ENCODE data around the gene GXYLT2. TPM values are rescaled to one million over a fixed set of nuclear protein-coding genes. Genes with fewer than 3 reads are reported as not detected.

GXYLT2 gene
- total and polyA plus RNA-seq, 2 of the 13 experiments (the other 11 are each of a cell fraction or from before 2014, with no cell fraction given), result 4.3 to 6.9 TPM

DNA sequence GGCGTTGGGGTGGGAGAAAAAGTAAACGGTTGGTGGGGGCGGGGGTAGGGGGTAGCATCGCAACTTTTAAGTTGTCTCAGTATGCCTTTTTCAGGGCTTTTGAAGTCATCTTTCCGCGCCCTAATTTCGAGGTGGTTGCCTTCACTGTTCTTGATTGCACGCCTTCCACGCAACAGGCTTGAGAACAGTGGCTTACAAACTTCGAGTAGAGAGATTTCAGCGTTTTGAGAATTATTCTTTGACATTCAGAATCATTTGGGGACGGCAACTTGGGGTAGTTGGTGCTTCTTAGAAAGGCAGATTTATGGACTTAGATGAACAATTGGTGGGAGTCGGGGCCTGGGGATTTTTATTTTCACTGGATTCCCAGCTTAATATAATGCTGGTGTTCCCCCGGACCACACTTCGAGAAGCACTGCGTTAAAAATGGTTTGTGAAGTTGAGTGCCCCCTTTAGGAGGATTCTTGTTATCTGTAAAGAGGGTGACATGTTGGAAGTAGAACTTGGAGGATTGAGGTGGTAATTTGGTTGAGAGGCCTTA, 109.6 kb downstream of the GXYLT2 start:
- peaks cover 54% of the 10 kb centered on the region for H3K79me2 ChIP-seq (ENCODE audit: insufficient read depth, low read length)
- ATAC-seq (peak; percentile 33), FAIRE-seq (peak; percentile 8), DNase-seq (ENCODE audit: low spot score) (peak; percentile 70)
- CTCF ChIA-PET (ENCODE audit: low intra/inter-chr PET ratio, low total read pairs), result interaction anchor here (3.9 kb wide), 1 partner anchor 59 kb away, joined by 31 read pairs; no protein-coding TSS in a partner anchor
- no peaks in the 10 kb centered on the region for H3K9me3 ChIP-seq (ENCODE audit: low read length)
- H4K20me1 ChIP-seq (ENCODE audit: insufficient read depth, low read length), result peaks cover 54% of the 10 kb centered on the region
- in situ Hi-C loops (cut with HindIII; ENCODE audit: extremely low pct_ligation_motif_present, low pct_unique_long_range_greater_than_20kb) (no loop called here), intact Hi-C loops (cut with micrococcal nuclease; ENCODE audit: unreplicated experiment) (loop anchor here (1.0 to 5.0 kb wide), 6 partner anchors 31 to 146 kb away; partner anchors contain the start of gene GXYLT2)
- POLR2A ChIA-PET, result interaction anchor here (0.8 to 2.6 kb wide), 15 partner anchors 11 to 59 kb away, joined by 3 to 26 read pairs (median 5); no protein-coding TSS in a partner anchor
- peak overlapping the region; percentile 93 for H3K9ac ChIP-seq (ENCODE audit: insufficient read depth, low read depth, low read length)
- H3K27me3 ChIP-seq (ENCODE audit: control insufficient read depth in 1 of 2, insufficient read depth in 2 of 2, low read length in 2 of 2), result no peaks in the 10 kb centered on the region; a peak in 1 of 5 replicates
- peaks cover 53% of the 10 kb centered on the region for H3K4me1 ChIP-seq (ENCODE audit: insufficient read depth, low read length)
- H3K36me3 ChIP-seq (replicated peaks in 1 of 2; ENCODE audit: control insufficient read depth in 1 of 2, insufficient read depth in 2 of 2, low read length in 2 of 2), result peaks cover 3 to 14% of the 10 kb centered on the region in 2 experiments; a peak in 4 of 5 replicates
- 0% methylated on average over 15 of the region's 16 CpGs for WGBS (ENCODE audit: low lambda C conversion rate)
- H3K27ac ChIP-seq (ENCODE audit: extremely low read length, insufficient read depth, low read length), result peak overlapping the region; percentile 89
- peak overlapping the region; percentile 80 to 99 (median 94) for H3K4me3 ChIP-seq (replicated peaks in 1 of 3; ENCODE audit: insufficient read depth in 1 of 3, low read depth in 2 of 3, low read length in 3 of 3)
- BruUV-seq (replicated peaks), result TSS peak; percentile 49
- peak overlapping the region; percentile 88 for H3K4me2 ChIP-seq (ENCODE audit: low read depth, low read length)
- no peak overlapping the region for H2AFZ ChIP-seq (ENCODE audit: low read length)
- TF ChIP-seq SIX4 (CRISPR knock-in tag; IDR thresholded peaks at IDR 0.05) (no peak), ZNF318 (CRISPR knock-in tag; IDR thresholded peaks at IDR 0.05) (no peak), POLR2A (IDR thresholded peaks at IDR 0.05; ENCODE audit: insufficient read depth in 1 of 2, low read depth in 2 of 2, low read length in 2 of 2) (0 out of 4 replicates have a peak, but pooled peaks of 1 of the 2 experiments have one; percentile 13)
- TF ChIP-seq, protein P1, sequence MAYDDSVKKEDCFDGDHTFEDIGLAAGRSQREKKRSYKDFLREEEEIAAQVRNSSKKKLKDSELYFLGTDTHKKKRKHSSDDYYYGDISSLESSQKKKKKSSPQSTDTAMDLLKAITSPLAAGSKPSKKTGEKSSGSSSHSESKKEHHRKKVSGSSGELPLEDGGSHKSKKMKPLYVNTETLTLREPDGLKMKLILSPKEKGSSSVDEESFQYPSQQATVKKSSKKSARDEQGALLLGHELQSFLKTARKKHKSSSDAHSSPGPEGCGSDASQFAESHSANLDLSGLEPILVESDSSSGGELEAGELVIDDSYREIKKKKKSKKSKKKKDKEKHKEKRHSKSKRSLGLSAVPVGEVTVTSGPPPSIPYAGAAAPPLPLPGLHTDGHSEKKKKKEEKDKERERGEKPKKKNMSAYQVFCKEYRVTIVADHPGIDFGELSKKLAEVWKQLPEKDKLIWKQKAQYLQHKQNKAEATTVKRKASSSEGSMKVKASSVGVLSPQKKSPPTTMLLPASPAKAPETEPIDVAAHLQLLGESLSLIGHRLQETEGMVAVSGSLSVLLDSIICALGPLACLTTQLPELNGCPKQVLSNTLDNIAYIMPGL (CRISPR knock-in tag; IDR thresholded peaks at IDR 0.05; ENCODE audit: borderline replicate concordance in 1 of 2, low read depth in 1 of 2), result peak; percentile 28 to 65; a peak in 3 of 4 replicates
- TF ChIP-seq, protein P2, sequence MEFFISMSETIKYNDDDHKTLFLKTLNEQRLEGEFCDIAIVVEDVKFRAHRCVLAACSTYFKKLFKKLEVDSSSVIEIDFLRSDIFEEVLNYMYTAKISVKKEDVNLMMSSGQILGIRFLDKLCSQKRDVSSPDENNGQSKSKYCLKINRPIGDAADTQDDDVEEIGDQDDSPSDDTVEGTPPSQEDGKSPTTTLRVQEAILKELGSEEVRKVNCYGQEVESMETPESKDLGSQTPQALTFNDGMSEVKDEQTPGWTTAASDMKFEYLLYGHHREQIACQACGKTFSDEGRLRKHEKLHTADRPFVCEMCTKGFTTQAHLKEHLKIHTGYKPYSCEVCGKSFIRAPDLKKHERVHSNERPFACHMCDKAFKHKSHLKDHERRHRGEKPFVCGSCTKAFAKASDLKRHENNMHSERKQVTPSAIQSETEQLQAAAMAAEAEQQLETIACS (CRISPR knock-in tag; IDR thresholded peaks at IDR 0.05), result 0 out of 2 replicates have a peak, but pooled peaks have one; percentile 5

Measured in HepG2 (cell line).